T-helper 17 cell (primary cell): Measurements from ENCODE around the gene C2CD3. TPM values are rescaled to one million over a fixed set of nuclear protein-coding genes. Genes with fewer than 3 reads are reported as not detected.

Experiments used
- ATAC-seq: fragments of 150-1000 bp; cut with Tn5 transposase; 2 replicates; pipeline ENCODE4 v1.10.0; 2021; ENCODE audit warnings: mild to moderate bottlenecking, moderate library complexity
- DNase-seq, 3 donors: peaks; one replicate each; pipeline versions ENCODE4 v3.0.0 to v3.0.0-alpha.2; 2020 to 2021
- H3K9me3 ChIP-seq: one replicate; pipeline ENCODE4 v1.7.0; 2013; ENCODE audit warnings: low read length, mild to moderate bottlenecking; ENCODE audit not compliant: control insufficient read depth, poor library complexity, severe bottlenecking
- H3K27ac Mint-ChIP-seq: one replicate; pipeline ENCODE4 v1.8.0; 2022; ENCODE audit warnings: mild to moderate bottlenecking, moderate library complexity, mixed read lengths
- H3K27me3 Mint-ChIP-seq: one replicate; pipeline ENCODE4 v1.8.0; 2022; ENCODE audit warnings: mixed read lengths
- H3K36me3 Mint-ChIP-seq: one replicate; pipeline ENCODE4 v1.8.0; 2022; ENCODE audit warnings: low read depth, mixed read lengths
- H3K4me1 Mint-ChIP-seq: one replicate; pipeline ENCODE4 v1.8.0; 2022; ENCODE audit warnings: mild to moderate bottlenecking, mixed read lengths
- H3K4me3 Mint-ChIP-seq: one replicate; pipeline ENCODE4 v1.8.0; 2022; ENCODE audit warnings: mild to moderate bottlenecking, moderate library complexity, mixed read lengths
- total RNA-seq, 4 donors: library from RNA in 2 of 4; stranded (reverse) in 2 of 4; gene quantifications; one replicate each; pipeline ENCODE4 v1.2.3 and lab custom pipeline; 2022 to 2026

The C2CD3 gene
- total RNA-seq, 2 donors from 2014 or later = 35.5 to 37.1 TPM

GRCh38 chr11:74179234-74180052 is 8.6 kb upstream of the C2CD3 start:
- ATAC-seq (no peak), DNase-seq (no peak)
- Mint-ChIP-seq H3K36me3 (peaks cover 2% of the 10 kb centered on the region), H3K4me1 (peaks cover 8% of the 10 kb centered on the region), H3K27me3 (no peaks in the 10 kb centered on the region), H3K4me3 (no peak overlapping the region), H3K27ac (no peak overlapping the region)
- no peaks in the 10 kb centered on the region for H3K9me3 ChIP-seq

GRCh38 chr11:74175920-74176319 is 5.1 kb upstream of the C2CD3 start:
- peaks cover 11% of the 10 kb centered on the region for H3K4me1 Mint-ChIP-seq
- no peak overlapping the region for H3K4me3 Mint-ChIP-seq
- H3K9me3 ChIP-seq = no peaks in the 10 kb centered on the region
- DNase-seq (no peak), ATAC-seq (no peak)
- H3K36me3 Mint-ChIP-seq = peaks cover 2% of the 10 kb centered on the region
- H3K27ac Mint-ChIP-seq = no peak overlapping the region
- no peaks in the 10 kb centered on the region for H3K27me3 Mint-ChIP-seq

- no peak overlapping the region for H3K27ac Mint-ChIP-seq
- no peak overlapping the region for H3K4me3 Mint-ChIP-seq
- no peaks in the 10 kb centered on the region for H3K9me3 ChIP-seq
- DNase-seq = no peak
- H3K27me3 Mint-ChIP-seq = no peaks in the 10 kb centered on the region
- peaks cover 2% of the 10 kb centered on the region for H3K36me3 Mint-ChIP-seq
- H3K4me1 Mint-ChIP-seq = peaks cover 10% of the 10 kb centered on the region
- ATAC-seq = no peak
Observed at GRCh38 chr11:74171997-74172396, 1.2 kb upstream of the C2CD3 start.

- no peak for ATAC-seq
Observed at GRCh38 chr11:74171630-74171968, 797 bp upstream of the C2CD3 start.

GRCh38 chr11:74169738-74170458 is 904 bp downstream of the C2CD3 start:
- H3K27me3 Mint-ChIP-seq = no peaks in the 10 kb centered on the region
- peaks cover 2% of the 10 kb centered on the region for H3K36me3 Mint-ChIP-seq
- ATAC-seq = no peak
- H3K27ac Mint-ChIP-seq = no peak overlapping the region
- no peaks in the 10 kb centered on the region for H3K9me3 ChIP-seq
- no peak for DNase-seq
- peaks cover 10% of the 10 kb centered on the region for H3K4me1 Mint-ChIP-seq
- H3K4me3 Mint-ChIP-seq = no peak overlapping the region

More at GRCh38 chr11:74171630-74171968, 797 bp upstream of the C2CD3 start:
- no peak for DNase-seq
- Mint-ChIP-seq H3K4me3 (no peak overlapping the region), H3K27me3 (no peaks in the 10 kb centered on the region), H3K4me1 (peaks cover 10% of the 10 kb centered on the region), H3K36me3 (peaks cover 2% of the 10 kb centered on the region), H3K27ac (no peak overlapping the region)
- H3K9me3 ChIP-seq = no peaks in the 10 kb centered on the region

- Mint-ChIP-seq H3K27ac (no peak overlapping the region), H3K4me3 (no peak overlapping the region), H3K27me3 (no peaks in the 10 kb centered on the region)
Observed at GRCh38 chr11:74168838-74169237, 2.0 kb downstream of the C2CD3 start.

GRCh38 chr11:74162681-74163467 is 7.9 kb downstream of the C2CD3 start:
- no peak overlapping the region for H3K27ac Mint-ChIP-seq
- H3K4me3 Mint-ChIP-seq = no peak overlapping the region
- DNase-seq (no peak), ATAC-seq (no peak)
- H3K4me1 Mint-ChIP-seq = peaks cover 13% of the 10 kb centered on the region
- H3K36me3 Mint-ChIP-seq = peaks cover 6% of the 10 kb centered on the region
- H3K27me3 Mint-ChIP-seq = no peaks in the 10 kb centered on the region
- no peaks in the 10 kb centered on the region for H3K9me3 ChIP-seq

More at GRCh38 chr11:74168838-74169237, 2.0 kb downstream of the C2CD3 start:
- H3K36me3 Mint-ChIP-seq = no peaks in the 10 kb centered on the region
- no peak for DNase-seq
- ATAC-seq = no peak
- no peaks in the 10 kb centered on the region for H3K9me3 ChIP-seq
- peaks cover 5% of the 10 kb centered on the region for H3K4me1 Mint-ChIP-seq

GRCh38 chr11:74159642-74160041 is 11.2 kb downstream of the C2CD3 start:
- no peaks in the 10 kb centered on the region for H3K9me3 ChIP-seq
- Mint-ChIP-seq H3K36me3 (peaks cover 6% of the 10 kb centered on the region), H3K4me1 (peaks cover 16% of the 10 kb centered on the region), H3K27ac (no peak overlapping the region), H3K27me3 (no peaks in the 10 kb centered on the region), H3K4me3 (no peak overlapping the region)
- ATAC-seq = no peak
- DNase-seq = no peak

- H3K27ac Mint-ChIP-seq = no peak overlapping the region
- peaks cover 14% of the 10 kb centered on the region for H3K4me1 Mint-ChIP-seq
- ATAC-seq (no peak), DNase-seq (no peak)
- H3K9me3 ChIP-seq = no peaks in the 10 kb centered on the region
- peaks cover 4% of the 10 kb centered on the region for H3K36me3 Mint-ChIP-seq
- H3K4me3 Mint-ChIP-seq = no peak overlapping the region
- H3K27me3 Mint-ChIP-seq = no peaks in the 10 kb centered on the region
Observed at GRCh38 chr11:74157169-74157568, 13.6 kb downstream of the C2CD3 start.

GRCh38 chr11:74154620-74155281 is 16.1 kb downstream of the C2CD3 start:
- Mint-ChIP-seq H3K36me3 (no peaks in the 10 kb centered on the region), H3K4me3 (no peak overlapping the region), H3K4me1 (peaks cover 5% of the 10 kb centered on the region), H3K27ac (no peak overlapping the region), H3K27me3 (no peaks in the 10 kb centered on the region)
- no peak for ATAC-seq
- H3K9me3 ChIP-seq = no peaks in the 10 kb centered on the region
- no peak for DNase-seq

- H3K9me3 ChIP-seq = no peaks in the 10 kb centered on the region
- no peak overlapping the region for H3K27ac Mint-ChIP-seq
- ATAC-seq = no peak
- H3K4me3 Mint-ChIP-seq = no peak overlapping the region
- H3K4me1 Mint-ChIP-seq = peaks cover 5% of the 10 kb centered on the region
- no peak for DNase-seq
- H3K27me3 Mint-ChIP-seq = no peaks in the 10 kb centered on the region
- peaks cover 3% of the 10 kb centered on the region for H3K36me3 Mint-ChIP-seq
Observed at GRCh38 chr11:74153224-74153623, 17.6 kb downstream of the C2CD3 start.

GRCh38 chr11:74147199-74147929 is 23.4 kb downstream of the C2CD3 start:
- DNase-seq = no peak
- H3K4me3 Mint-ChIP-seq = no peak overlapping the region
- H3K27ac Mint-ChIP-seq = no peak overlapping the region
- H3K9me3 ChIP-seq = no peaks in the 10 kb centered on the region
- no peaks in the 10 kb centered on the region for H3K27me3 Mint-ChIP-seq
- peaks cover 8% of the 10 kb centered on the region for H3K4me1 Mint-ChIP-seq
- ATAC-seq = no peak
- H3K36me3 Mint-ChIP-seq = peaks cover 3% of the 10 kb centered on the region
